ENCODE measurements around the gene CROCC2.
"Not testable (repeated sequence)": the region's sequence is repeated elsewhere in the genome, so short reads cannot be mapped to it uniquely, and the experiment has no call there.

The CROCC2 gene

GRCh38 chr2:240972636-240973521 lies 66.7 kb downstream of the CROCC2 start:
- no peak for DNase-seq

GRCh38 chr2:240974771-240975572 lies 68.8 kb downstream of the CROCC2 start:
- DNase-seq, result no peak

- not testable (repeated sequence) for DNase-seq
Measured at GRCh38 chr2:240975903-240976302, 69.8 kb downstream of the CROCC2 start.

GRCh38 chr2:240981280-240981679 lies 75.1 kb downstream of the CROCC2 start:
- no peak for DNase-seq

- no peak for DNase-seq
Measured at GRCh38 chr2:240981871-240982800, 76.0 kb downstream of the CROCC2 start.

- DNase-seq, result no peak
Measured at GRCh38 chr2:240982821-240983281, 76.7 kb downstream of the CROCC2 start.

GRCh38 chr2:240983361-240983995 lies 77.3 kb downstream of the CROCC2 start:
- no peak for DNase-seq

GRCh38 chr2:240983996-240984498 lies 77.9 kb downstream of the CROCC2 start:
- no peak for DNase-seq

- DNase-seq, result no peak
Measured at GRCh38 chr2:240985881-240986786, 80.0 kb downstream of the CROCC2 start.

GRCh38 chr2:240986787-240987411 lies 80.8 kb downstream of the CROCC2 start:
- DNase-seq, result no peak

- no peak for DNase-seq
Measured at GRCh38 chr2:240987588-240987987, 81.5 kb downstream of the CROCC2 start.

- DNase-seq, result no peak
Measured at GRCh38 chr2:240988146-240988545, 82.0 kb downstream of the CROCC2 start.

- DNase-seq, result no peak
Measured at GRCh38 chr2:240988571-240989271, 82.6 kb downstream of the CROCC2 start.

- DNase-seq, result no peak
Measured at GRCh38 chr2:240989451-240990265, 83.5 kb downstream of the CROCC2 start.

- no peak for DNase-seq
Measured at GRCh38 chr2:240990266-240990529, 84.1 kb downstream of the CROCC2 start.

GRCh38 chr2:240990726-240991377 lies 84.7 kb downstream of the CROCC2 start:
- DNase-seq, result no peak

GRCh38 chr2:240991378-240992263 lies 85.5 kb downstream of the CROCC2 start:
- DNase-seq, result peak; percentile 60
